Stimulated activated CD4-positive, alpha-beta T cell treated with anti-CD3 and anti-CD28 coated beads, Interleukin-2, amount 100 ng/mL, for 24 hours (primary cell): ENCODE measurements around the gene GLB1L.
A peak's percentile ranks its signal among the peaks of the same experiment; 100 is the strongest.

Source experiments
- DNase-seq, 2 donors: peaks; one replicate each; pipeline ENCODE4 v3.0.0-alpha.2; 2020

Gene GLB1L

GRCh38 chr2:219252570-219252899 is 7.3 kb upstream of the GLB1L start:
- peak in 1 of 2 donors; percentile 56 for DNase-seq

DNA sequence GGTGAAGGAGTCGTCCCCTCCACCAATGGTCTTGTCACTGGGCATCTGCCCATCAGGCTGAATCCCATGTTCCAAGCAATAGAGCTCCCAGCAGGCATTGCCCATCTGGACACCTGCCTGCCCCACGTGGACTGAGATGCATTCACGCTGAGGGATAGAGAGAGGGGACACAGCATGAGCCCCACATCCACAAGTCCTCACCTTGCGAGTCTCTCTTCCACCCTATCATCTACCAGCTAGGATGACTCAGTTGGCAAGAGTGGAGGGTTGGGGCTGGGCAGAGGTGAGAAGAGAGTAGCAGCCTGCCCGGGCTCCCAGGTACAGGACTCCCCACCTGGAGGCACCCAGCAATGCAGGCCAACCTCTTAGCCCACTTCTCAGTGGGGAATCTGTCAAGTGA is 6.8 kb upstream of the GLB1L start:
- peak; percentile 41 to 42 for DNase-seq

DNA sequence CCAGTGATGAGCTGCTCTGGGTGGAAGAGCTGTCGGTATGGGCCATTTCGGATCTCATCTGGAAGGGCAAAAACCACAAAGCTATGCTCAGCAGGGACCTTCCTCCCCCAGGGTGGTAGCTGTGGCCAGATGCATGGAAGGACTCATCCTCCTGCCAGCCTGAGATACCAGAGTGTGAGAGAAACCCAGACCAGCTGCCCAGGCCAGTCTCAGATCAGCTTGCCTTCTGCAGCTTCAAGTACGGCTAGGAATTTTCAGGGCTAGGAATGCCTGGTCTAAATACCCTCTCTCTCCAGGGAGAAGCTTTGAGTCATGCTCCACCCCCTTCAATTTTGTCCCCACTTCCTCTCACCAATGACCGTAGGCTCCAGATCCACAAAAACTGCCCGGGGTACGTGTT is 6.4 kb upstream of the GLB1L start:
- DNase-seq = no peak

DNA sequence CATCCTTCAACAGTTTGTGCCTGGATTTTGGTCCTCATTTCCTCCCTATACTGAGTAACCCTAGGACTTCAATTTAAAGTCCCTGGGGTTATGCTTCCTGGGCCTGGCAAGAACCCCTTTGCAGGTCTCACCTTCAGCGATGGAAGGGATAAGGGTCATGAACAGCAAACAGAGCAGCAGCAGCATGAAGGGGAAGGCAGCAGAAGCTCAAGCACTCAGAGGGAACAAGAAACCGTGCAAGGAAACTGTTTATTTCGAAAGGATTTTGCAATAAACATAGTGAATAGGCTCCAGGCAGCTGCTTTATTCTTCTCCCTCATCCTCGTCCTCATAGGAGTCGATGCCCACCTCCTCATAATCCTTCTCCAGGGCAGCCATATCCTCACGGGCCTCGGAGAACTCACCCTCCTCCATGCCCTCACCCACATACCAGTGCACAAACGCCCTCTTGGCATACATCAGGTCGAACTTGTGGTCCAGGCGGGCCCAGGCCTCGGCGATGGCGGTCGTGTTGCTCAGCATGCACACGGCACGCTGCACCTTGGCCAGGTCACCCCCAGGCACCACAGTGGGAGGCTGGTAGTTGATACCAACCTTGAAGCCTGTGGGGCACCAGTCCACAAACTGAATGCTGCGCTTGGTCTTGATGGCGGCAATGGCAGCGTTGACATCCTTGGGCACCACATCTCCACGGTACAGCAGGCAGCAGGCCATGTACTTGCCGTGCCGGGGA is 5.0 kb upstream of the GLB1L start:
- DNase-seq = no peak

DNA sequence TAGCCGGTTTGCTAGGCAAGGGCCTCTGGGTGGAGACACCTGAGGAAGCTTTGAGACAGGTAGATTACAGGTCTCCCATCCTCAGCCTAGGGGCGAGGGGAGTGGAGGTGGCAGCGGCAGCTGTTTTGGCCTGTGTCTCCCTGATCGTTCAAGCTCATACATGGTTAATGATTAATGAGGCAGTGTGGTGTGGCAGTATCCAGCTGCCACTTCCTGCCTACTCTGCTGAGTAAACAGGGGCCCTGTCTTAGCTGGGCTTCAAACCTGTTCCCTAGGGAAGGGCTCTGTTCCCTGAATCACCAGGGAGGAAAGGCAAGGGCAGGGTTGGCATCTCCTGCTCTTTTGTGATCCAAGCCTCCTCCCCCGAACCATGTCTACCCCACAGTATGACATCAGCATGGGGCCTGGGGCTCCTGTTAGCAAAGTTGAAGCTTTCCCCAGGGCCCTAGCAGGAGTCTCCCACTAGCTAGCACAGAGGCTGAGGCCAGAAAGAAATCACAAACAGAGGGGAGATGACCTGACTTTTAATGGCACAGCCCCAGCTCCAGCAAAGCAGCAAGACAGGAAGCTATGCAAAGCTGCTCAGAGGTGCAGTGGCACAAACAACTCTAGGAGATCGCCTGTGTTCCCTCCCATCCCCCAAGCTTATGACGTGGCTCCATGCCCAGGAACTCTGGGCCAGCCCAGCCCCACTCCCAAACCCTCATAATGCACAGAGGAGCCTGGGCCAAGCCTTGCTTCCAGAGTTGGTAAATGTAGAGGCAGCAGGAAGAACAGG is 4.1 kb upstream of the GLB1L start:
- DNase-seq = peak; percentile 37 to 50

GRCh38 chr2:219248845-219249202 is 3.6 kb upstream of the GLB1L start:
- DNase-seq = no peak

- DNase-seq = peak; percentile 61 to 63
Measured at GRCh38 chr2:219247678-219248642, 2.7 kb upstream of the GLB1L start.

GRCh38 chr2:219246559-219246958 is 1.3 kb upstream of the GLB1L start:
- DNase-seq = no peak

DNA sequence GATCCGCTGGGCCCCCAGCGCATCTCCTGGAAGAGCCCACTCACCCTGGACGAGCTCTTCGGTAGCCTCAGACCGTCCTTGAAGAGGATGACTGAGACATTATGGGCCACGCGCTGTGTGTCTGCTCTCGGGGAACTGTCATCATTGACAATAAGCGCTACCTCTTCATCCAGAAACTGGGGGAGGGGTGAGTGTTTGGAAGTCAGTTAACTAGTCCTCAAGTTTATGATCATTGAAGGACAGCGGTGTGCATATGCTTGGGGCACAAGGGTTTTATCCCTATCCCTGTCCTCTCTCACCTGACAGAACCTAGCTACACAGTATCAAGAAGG is 621 bp upstream of the GLB1L start:
- DNase-seq = peak in 1 of 2 donors; percentile 39

GRCh38 chr2:219244789-219245147 is 476 bp downstream of the GLB1L start:
- DNase-seq = no peak

GRCh38 chr2:219243291-219243761 is 1.9 kb downstream of the GLB1L start:
- no peak for DNase-seq

DNA sequence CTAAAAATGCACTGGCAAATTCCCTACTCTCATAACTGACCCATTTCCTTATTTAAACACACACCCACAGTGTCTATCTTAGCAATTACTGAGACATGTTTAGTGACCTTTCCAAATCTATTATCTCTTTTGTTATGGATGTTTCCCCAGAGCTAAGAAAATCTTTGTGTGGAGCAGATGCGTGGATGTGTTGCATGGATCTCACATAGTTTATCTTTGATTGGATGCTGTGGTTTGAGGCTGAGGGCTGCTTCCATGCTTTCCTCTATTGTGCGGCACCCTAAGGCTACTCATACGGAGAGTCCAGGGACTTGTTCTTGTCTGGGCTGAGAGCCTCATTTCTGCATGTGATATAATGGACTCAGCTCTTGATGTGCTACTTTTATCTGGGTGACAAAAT is 10.9 kb downstream of the GLB1L start:
- DNase-seq = no peak

GRCh38 chr2:219230059-219230540 is 15.1 kb downstream of the GLB1L start:
- peak; percentile 56 to 72 for DNase-seq

- DNase-seq = peak; percentile 98
Measured at GRCh38 chr2:219229305-219230058, 15.8 kb downstream of the GLB1L start, which contains the start of the genes ANKZF1 and ATG9A. TSS of gene ANKZF1 (plus strand) at chr2:219229806. CDS start at chr2:219230258, 452 bp downstream. TSS of gene ATG9A (minus strand) at chr2:219229636. CDS start at chr2:219228024, 1,612 bp downstream.

- DNase-seq = no peak
Measured at GRCh38 chr2:219228911-219229304, 16.3 kb downstream of the GLB1L start.

DNA sequence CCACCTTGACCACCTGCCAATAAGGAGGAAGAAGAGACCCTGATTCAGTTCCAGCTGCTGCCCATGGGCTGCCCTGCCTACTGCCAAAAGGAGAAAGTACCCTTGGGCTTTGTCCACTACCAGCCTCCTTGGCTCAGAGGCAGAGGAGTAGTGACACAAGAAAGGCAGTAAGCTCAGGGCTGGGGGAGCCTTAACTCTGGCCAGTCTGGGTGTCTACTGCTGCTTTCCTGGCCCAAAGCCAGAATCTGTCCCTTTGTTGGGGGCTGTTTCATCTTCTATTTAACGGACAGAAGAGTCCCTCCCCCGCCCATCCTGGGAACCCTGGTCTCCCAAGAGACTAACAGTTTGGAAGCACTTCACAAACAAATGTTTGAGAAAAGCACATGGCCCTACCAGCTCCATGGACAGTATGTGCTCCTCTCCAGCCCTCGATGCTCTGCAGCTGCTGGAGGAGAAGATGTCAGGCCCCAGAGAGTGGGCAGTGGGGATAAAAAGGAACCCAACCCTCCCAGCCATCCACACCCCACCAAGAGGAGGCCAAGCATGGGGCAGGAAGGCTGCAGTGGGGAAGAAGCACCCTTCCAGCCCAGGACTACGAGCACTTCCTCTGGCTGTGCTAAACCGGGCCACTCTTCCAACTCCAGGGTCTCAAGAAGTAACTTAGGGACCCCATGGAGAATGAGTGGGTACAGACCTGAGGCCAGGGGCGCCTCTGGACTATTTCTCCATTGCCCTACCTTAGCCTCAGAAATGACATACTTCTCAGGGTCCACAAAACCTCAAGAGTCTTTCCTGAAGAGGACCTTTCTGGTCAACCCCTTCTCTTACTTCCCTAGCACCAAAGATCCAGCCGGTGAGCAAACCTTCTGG is 17.0 kb downstream of the GLB1L start:
- DNase-seq = no peak

- DNase-seq = no peak
Measured at GRCh38 chr2:219225350-219225749, 19.9 kb downstream of the GLB1L start.

DNA sequence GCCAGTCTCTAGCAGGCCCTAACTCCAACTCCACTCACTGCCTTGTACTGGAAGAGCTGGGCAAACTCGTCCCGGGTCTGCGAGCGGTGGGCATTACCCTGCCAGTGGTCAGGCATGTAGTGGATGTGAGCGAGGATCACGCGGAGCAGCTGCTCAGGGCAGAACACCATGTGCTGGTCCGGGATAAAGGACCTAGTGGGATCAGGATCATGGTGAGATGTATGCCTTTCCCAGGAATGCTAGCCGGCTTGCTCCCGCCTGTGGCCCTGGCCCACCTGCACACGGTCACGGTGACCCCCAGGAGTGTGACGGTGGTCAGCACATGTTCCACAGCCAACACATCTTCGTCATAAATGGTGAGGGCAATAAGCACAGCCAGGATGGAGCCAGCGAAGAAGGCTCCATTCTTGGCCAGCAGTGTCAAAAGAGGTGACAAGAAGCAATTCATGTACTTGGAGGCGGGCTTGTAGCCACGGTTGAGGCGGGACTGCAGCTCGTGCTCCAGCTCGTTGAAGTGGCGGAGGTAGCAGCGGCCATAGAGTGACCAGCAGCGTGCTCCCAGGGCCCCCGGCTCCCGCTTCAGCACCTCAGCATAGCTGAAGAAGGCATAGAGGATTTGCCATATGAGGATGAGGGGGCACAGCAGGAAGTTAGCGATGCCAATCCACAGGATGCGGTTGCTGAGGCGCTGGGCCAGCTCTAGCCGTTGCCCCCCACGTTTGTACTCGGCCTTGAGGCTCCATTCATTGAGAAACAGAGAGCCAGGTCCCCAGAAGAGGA is 21.2 kb downstream of the GLB1L start:
- DNase-seq = no peak

- DNase-seq = no peak
Measured at GRCh38 chr2:219221957-219222518, 23.2 kb downstream of the GLB1L start.
